GM12864 (cell line): Measurements from ENCODE around the gene HIPK2.

Experiments used
- DNase-seq: peaks from one replicate; pipeline ENCODE4 v3.0.0-alpha.2; 2011; ENCODE audit warnings: low read depth
- H3K4me3 ChIP-seq: 2 replicates; pipeline ENCODE4 v1.5.1; 2011; ENCODE audit warnings: mild to moderate bottlenecking, low read depth, low read length, control low read depth
- CTCF ChIP-seq: IDR thresholded peaks from 2 replicates; pipeline ENCODE4 v1.5.1; 2011; ENCODE audit warnings: low read depth, mild to moderate bottlenecking, moderate library complexity, low read length, control low read depth, inconsistent platforms; ENCODE audit errors: missing control alignments

Gene HIPK2

GRCh38 chr7:139743267-139743966 lies 34.4 kb downstream of the HIPK2 start:
- no peak overlapping the region for H3K4me3 ChIP-seq

GRCh38 chr7:139741789-139742344 lies 35.9 kb downstream of the HIPK2 start:
- TF ChIP-seq CTCF = no peak
- no peak overlapping the region for H3K4me3 ChIP-seq
- no peak for DNase-seq

More at GRCh38 chr7:139743267-139743966, 34.4 kb downstream of the HIPK2 start:
- no peak for TF ChIP-seq CTCF
- no peak for DNase-seq

- DNase-seq = no peak
- TF ChIP-seq CTCF = no peak
- no peak overlapping the region for H3K4me3 ChIP-seq
These were observed 36.6 kb downstream of the HIPK2 start for GRCh38 chr7:139741239-139741638.

GRCh38 chr7:139739863-139740597 lies 37.8 kb downstream of the HIPK2 start:
- DNase-seq = no peak
- no peak for TF ChIP-seq CTCF

GRCh38 chr7:139738772-139739171 lies 39.0 kb downstream of the HIPK2 start:
- H3K4me3 ChIP-seq = no peak overlapping the region
- no peak for TF ChIP-seq CTCF
- DNase-seq = no peak

More at GRCh38 chr7:139739863-139740597, 37.8 kb downstream of the HIPK2 start:
- H3K4me3 ChIP-seq = no peak overlapping the region

GRCh38 chr7:139738101-139738489 lies 39.7 kb downstream of the HIPK2 start:
- TF ChIP-seq CTCF = no peak
- no peak for DNase-seq
- H3K4me3 ChIP-seq = no peak overlapping the region
